Activated CD8-positive, alpha-beta memory T cell treated with anti-CD3 and anti-CD28 coated beads for 4 hours (primary cell): ENCODE measurements around the gene REXO4.
"Not testable (repeated sequence)": the region's sequence is repeated elsewhere in the genome, so short reads cannot be mapped to it uniquely, and the experiment has no call there.

Experiments
- DNase-seq, 2 donors: peaks; one replicate each; pipeline ENCODE4 v3.0.0-alpha.2; 2020; ENCODE audit warnings: low read depth in 2 of 2

The REXO4 gene

DNA sequence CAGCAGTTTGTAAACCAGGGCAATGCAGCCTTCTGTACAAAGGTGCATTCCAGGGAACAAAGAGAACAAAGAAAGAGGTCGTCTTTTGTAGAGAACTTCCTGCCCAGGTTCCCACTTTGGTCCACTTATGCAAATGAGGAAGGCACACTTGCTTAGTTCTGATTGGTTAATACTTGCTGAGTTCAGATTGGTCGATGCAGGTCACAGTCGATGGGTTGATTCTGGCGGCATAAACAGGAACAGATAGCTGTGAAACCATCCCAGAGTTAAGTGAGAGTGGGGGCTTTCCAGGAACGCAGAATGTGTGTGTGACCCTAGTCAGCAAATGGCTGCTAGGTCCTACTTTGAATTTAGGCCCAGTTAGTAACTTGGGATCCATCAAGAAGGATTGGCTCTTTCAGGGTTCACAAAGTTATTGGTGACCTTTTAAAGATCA is 2.6 kb upstream of the REXO4 start:
- no peak for DNase-seq

DNA sequence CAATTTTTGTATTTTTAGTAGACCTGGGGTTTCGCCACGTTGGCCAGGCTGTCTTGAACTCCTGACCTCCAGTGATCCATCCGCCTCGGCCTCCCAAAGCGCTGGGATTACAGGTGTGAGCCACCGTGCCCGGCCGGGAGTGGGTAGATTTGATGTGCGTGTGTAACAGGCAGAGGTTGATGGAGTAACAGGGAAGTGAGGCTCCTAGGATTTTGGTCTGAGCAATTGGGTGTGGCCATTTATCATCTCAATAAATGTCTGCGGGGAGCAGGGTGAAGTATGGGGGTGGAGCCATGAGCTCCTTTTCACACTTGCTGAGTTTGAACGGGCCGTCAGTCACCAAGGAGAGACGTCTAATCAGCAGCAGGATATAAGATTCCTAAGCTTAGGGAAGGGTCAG is 1.2 kb upstream of the REXO4 start:
- no peak for DNase-seq

DNA sequence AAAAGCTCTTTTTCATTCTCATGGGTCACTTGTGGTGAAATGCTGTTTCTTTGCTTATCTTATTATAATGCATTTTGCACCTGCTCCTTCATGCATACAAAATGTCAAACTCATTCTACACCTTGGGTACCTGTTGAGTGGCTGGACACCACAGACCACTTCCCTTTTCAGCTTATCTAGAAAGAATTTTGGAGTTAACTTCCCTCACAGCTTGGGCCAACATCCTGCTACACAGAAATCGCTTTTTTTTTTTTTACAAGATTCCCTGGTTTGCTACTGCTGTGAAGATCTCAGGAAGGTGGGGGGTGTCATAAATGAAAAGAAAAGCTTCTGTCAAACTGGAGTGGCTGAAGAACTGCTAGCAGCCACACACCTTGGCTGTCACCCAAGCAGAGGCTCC is 2.6 kb downstream of the REXO4 start:
- DNase-seq, result no peak

DNA sequence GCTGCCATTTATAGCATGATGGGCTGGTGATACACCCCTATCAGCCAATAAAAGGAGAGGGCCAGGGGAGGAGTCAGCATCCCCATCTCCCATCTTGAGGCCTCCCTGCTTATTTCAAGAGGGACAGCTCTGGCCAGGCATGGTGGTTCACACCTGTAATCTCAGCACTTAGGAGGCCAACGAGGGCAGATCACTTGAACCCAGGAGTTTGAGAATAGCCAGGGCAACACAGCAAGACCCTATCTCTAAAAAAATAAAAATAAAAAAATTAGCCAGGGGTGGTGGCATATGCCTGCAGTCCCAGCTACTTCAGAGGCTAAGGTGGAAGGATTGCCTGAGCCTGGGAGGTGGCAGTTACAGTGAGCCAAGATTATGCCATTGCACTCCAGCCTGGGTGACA is 9.8 kb downstream of the REXO4 start:
- no peak for DNase-seq

DNA sequence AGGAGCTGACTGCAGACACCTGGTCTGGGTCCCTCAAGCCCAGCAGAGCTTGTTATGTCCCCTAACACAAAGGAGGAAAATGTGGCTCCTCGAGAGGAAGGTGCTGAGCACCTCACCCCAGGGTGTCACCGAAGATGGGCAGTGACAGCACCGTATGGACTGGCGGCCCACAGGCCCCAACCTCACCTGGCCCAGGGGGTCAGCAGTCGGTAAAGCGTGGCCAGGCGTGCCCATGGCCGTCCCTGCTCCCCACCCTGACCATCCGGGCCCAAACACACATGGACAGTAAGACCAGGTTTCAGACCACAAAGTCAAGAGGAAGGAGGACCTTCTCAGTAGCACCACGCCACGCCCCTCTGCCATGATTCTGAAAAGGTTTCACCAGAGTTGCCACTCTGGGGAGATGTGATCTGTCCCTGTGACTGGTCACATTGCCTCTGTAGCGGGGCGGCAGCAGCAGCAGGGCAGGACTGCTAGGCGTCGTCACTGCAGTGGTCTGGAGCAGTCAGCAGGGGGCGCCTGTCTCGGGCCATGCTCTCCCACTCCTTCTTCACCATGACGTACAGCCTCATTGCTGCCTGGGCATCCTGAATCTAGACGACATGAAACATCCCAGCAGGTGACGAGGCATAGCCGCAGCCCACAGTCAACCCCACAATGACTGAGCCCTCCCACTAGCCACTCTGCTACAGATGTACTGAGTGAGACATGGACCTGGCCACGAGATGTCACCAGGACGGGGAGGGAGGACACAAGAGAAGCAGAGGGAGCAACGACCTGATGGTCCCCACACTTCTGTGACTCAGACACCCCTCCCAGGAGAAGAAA is 11.1 kb downstream of the REXO4 start:
- peak; percentile 64 to 67 for DNase-seq

DNA sequence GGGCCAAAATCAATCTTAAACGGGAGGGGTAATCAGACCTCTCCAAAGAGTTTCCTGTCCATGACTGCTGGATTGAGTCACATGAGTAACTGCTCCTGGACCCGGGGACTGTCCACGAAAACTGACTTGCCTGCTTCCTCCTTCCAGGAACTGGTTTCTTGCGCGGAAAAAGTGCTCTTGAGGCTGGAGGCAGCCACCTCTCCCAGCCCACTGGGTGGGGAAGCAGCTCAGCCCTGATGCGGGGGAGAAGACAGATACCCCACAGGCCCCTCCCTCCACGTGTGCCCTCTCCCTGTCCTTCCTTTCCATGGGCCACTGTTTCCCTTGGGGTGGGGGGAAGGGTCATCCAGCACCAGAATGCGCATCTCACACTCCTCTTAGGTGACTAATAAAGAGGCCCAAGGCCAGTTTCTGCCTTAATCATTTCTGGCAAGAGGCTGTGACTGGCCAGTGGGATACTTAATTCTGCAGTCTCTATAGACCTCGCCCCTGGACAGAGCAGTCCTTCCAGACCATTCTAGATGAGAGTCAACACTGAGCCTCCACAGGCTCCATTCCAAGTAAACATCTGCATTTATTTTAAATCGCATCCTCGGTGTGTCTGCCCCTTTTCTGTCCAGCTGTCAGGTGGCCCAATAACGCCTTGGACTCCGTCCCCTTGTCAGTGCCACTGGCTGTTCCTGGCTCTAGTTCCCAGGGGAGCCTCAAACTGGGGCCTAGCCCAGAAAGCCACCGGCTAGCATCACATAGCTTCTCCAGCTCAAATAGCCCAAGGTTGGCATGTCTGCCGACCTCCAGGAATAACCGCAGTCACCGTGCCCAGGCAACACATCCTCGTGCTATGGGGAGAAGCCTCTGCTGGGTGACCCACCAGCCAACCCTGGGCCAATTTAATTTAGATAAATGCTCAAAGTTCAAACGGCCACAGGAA is 12.0 kb downstream of the REXO4 start:
- DNase-seq, result no peak

DNA sequence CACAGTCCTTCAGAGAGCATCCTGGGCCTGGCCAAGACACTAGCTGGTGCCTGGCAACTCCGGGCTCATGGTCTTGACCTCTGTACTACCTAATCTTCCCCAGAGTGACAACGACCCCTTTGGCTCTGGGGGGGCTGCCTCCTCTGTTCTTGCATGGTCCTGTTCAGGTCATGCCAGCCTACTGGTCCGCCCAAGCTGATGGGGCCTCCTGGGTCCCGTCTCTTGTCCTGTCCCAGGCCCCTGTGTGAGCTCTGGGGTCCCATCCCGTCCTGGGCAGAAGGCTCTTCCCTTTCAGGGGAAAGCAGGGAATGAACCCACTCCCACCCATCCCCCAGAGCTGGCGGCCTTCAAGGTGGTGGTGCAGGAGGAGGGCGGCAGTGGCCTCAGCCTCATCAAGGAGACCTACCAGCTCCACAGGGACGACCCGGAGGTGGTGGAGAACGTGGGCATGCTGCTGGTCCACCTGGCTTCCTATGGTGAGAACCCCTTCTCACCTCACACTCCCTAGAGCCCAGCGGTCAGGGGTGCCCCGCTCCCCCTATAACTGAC is 13.3 kb downstream of the REXO4 start:
- no peak for DNase-seq

DNA sequence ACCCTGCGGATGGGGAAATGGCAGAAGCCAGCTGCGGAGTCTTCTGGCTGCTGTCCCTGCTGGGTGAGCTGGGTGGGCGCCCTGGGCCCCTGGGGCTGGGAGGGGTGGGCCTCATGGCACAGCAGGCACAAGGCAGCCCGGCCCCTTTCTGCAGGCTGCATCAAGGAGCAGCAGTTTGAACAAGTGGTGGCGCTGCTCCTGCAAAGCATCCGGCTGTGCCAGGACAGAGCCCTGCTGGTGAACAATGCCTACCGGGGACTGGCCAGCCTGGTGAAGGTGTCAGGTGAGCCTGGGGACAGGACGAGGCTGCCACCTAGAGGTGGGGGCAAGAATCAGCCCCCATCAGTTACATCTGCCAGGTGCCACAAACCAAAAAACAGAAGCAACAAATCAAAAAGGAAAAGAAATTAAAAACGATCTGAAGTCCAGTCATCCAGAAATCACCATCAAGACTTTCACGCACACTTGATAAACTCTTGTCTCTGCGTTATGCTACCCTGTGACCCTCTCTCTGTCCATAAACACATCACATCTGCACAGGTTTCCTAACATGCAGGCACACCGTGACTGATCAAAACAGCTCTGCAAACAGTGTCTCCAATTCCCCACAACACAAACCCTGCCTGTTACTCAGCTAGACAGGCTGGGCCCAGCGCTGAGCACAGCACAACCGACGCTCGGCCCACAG is 13.9 kb downstream of the REXO4 start:
- peak; percentile 11 to 25 for DNase-seq

DNA sequence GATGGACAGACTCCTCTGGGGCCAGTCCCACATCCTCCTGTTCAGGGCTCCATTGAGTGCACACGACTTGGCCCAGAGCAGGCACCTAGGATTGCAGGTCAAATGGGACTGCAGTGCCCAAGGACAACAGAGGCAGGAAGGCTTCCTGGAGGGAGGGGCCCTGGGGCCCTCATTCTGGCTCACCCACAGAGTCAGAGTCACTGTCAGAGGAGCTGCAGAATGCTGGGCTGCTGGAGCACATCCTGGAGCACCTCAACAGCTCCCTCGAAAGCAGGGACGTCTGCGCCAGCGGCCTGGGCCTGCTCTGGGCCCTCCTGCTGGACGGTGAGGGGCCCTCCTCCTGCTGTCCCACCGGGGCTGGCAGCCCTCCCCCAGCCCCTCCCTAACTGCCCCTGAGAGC is 15.1 kb downstream of the REXO4 start:
- DNase-seq, result no peak

DNA sequence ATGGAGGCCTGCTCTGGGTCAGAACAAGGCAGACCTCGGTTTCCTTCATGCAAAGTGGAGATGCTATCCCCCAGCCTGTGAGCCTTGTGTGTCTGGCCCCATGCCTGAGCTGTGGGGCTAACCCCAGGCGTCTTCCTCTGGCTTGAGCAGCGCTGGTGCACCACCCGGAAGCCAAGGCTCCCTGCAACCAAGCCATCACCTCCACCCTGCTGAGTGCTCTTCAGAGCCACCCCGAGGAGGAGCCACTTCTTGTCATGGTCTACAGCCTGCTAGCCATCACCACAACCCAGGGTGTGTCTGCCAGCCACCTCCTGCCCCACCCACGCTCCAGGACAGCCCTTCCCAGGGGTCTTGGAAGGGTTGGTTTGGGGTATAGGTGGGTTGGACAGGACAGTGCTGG is 16.2 kb downstream of the REXO4 start:
- no peak for DNase-seq

DNA sequence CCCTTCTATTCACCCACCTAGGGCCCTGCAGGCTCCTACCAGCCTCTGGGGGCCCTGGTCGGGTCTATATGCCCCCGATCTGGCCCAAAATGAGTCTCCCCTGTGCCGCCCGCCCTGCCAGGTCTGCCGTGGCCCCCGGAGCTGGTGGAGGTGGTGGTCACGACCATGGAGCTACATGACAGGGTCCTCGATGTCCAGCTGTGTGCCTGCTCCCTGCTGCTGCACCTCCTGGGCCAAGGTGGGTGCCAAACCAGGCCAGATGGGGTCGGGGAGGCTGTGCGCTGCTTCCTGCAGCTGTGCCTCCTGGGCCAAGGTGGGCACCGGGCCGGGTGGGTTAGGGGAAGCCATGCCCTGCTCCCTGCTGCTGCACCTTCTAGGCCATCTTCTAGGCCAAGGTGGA is 17.5 kb downstream of the REXO4 start:
- no peak for DNase-seq

DNA sequence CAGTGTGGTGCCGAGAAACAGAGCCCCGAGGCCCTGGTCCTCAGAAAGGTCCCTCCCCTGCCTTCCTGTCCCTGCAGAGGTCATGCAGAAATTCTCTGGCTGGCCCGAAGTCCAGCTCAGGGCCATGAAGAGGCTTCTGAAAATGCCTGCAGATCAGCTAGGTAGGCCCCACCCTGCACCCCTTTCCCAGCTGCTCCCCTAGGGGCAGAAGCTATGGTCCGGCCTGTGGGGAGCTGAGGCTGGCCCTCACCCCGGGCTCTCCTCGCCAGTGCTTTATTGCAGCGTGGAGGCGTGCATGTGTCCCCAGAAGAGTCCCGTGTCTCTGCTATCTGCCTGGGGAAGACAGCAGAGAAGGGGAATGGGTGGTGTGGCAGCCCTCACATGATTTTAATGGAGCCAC is 19.9 kb downstream of the REXO4 start:
- DNase-seq, result no peak

DNA sequence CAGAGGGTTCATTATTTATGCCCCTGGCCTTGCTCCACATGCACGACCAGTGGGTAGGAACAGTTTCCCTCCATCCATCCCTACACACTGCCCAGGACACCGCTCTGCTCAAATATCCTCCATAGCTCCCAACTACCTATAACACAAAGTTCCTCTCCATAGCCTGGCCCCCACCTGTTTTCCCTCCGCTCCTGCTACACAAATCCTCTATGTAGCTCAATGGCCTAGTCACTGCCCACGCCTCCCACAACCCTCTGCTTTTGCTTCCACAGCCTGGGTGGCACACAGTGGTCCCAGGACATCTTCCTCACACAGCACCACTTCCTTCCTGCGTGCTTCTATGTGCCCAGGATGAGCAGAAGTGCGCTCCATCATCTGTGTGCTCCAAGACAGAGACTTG is 20.4 kb downstream of the REXO4 start:
- DNase-seq, result no peak

DNA sequence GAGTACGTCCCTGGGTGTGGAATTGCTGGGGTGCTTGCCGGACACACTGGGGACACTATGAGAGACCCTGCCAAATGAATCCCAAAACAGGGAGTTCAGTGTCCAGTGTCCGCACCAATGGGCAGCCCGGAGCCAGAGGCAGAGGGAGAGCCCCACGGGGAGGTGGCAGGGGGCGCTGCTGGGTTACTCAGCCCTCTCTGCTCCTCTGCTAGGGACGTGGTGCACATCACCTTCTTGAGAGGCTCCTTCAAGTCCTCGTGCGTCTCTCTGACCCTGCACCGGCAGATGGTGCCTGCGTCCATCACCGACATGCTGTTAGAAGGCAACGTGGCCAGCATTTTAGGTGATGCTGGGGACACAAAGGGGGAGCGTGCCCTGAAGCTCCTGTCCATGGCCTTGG is 20.9 kb downstream of the REXO4 start:
- no peak for DNase-seq

DNA sequence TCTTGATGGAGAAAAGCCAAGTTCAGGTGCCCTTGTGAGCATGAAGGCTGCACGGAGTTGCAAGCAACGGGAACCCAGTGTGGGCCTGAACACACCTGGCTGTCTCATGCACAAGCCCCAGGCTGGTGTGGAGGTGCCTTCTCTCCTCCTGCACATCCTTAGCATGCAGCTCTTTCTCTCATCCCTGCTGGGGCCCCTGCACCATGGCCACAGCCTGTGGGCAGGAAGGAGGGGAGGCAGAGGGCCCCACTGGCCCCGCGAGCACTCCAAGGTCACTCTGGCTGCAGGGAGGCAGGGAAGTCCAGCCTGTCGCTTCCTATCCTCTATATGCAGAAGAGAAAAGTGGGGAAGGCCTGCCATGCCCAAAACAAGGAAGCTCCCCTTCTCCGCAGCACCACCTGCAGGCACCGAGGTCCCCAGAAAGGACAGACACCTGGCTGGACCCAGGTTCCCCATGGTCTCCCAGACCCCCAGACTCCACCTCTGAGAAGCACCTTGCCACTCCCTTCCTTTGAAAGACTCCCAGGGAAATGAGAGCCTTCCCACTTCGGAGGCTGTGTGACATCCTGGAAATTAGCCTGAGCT is 23.0 kb downstream of the REXO4 start:
- DNase-seq, result no peak

DNA sequence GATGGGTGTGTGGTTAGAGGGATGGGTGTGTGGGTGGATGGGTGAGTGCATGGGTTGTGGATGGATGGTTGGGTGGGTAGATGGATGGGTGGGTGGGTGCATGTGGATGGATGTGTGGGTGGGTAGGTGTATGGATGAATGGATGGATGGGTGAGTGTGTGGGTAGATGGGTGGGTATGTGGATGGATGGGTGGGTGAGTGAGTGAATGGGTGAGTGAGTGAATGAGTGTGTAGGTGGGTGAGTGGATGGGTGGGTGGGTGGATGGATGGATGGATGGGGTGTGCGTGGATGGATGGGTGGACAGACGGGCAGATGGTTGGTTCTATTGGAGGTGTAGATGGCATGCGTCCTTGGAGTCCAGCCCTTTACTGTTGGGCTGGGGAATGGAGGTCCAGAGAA is 24.4 kb downstream of the REXO4 start:
- DNase-seq, result no peak

DNA sequence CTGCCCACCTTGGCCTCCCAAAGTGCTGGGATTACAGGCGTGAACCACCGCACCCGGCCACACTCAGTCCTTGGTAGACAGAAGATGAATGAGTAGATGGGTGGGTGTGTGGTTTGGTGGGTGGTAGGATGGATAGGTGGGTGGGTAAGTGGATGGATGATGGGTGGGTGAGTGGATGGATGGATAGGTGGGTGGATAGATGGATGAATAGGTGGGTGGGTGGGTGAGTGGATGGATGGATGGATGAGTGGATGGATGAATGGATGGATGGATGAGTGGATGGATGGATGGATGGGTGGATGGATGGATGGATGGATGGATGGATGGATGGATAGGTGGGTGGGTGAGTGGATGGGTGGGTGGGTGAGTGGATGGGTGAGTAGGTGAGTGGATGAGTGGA is 25.5 kb downstream of the REXO4 start:
- DNase-seq, result not testable (repeated sequence)

DNA sequence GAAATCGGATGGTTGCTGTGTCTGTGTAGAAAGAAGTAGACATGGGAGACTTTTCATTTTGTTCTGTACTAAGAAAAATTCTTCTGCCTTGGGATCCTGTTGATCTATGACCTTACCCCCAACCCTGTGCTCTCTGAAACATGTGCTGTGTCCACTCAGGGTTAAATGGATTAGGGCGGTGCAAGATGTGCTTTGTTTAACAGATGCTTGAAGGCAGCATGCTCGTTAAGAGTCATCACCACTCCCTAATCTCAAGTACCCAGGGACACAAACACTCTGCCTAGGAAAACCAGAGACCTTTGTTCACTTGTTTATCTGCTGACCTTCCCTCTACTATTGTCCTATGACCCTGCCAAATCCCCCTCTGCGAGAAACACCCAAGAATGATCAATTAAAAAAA is 26.4 kb downstream of the REXO4 start:
- DNase-seq, result not testable (repeated sequence)

DNA sequence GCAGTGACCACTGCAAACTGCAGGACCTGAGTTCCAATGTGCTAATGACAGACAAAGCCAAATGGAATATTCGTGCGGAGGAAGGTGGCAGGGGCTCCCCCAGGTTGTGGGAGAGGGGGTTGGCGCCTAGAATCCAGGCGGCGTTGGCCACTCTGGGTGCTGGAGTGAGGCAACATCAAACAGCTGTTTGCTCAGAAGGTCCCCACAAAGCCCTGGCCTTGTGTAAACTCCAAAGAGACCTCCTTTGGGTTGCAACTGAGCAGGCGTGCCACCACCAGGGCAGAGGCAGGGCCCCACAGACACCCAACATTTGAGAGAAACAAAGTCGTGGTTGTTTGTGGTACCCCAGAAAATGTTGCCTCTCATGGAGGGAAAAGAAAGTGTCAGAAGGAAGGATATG is 27.1 kb downstream of the REXO4 start:
- DNase-seq, result no peak

DNA sequence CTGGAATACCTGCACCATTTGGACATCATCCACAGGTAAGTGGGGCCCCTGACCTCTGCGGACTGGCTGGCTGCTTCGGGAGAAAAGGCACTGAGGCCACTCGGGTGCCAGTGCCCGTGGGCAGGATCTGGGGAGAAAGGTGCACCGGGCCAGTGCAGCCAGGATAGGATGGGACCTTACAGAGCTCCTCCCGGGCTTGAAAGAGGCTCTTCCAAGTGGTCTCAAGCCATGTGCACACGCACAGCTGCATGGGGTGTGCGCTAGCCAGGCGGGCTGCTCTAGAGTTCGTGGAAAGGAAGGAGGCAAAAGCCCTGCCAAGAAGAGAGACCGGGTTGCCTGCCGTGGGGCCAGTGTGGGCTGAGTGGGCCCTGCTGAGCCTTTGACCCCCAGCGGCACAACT is 28.2 kb downstream of the REXO4 start:
- DNase-seq, result no peak

DNA sequence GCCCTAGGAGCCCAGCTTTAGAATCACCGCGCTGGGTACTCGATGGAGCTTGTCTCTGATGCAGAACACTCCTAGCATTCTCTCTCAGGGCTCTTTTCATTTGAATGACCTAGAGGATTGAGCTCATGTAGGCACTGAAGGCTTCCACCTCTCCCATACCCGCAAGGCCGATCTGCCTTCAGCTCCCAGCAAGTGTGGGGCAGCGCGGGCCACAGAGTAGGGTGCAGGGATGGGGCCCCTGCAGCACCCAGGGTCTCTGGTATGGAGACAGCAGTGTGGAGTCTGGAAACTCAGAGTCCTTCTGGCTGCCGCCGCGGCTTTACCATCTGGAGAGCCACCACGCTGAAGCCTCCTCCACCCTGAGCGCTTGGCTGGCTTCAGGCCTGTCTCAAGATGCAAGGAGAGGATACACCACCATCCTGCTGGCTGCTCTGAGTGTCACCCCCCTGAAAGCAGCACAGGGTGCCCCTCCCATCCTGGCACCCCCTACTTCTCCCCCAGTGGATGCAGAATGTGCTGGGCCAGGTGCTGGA is 28.7 kb downstream of the REXO4 start:
- DNase-seq, result no peak
